Lower leg skin (tissue), 3 donors: ENCODE data around the gene LGR6.

ENCODE experiments used
- POLR2A ChIP-seq, 2 donors: fragments of 450-650 bp; IDR thresholded peaks; one replicate each; pipeline ENCODE4 v1.6.1; 2016 to 2017; ENCODE audit warnings: antibody characterized with exemption in 2 of 2, mild to moderate bottlenecking in 1 of 2, moderate library complexity in 1 of 2
- TF ChIP-seq, protein P1 (sequence below), 3 donors: fragments of 450-650 bp; IDR thresholded peaks; one replicate each; pipeline ENCODE4 v1.5.1; 2016; ENCODE audit warnings: antibody characterized with exemption in 3 of 3, mild to moderate bottlenecking in 3 of 3, moderate library complexity in 2 of 3

DNA sequence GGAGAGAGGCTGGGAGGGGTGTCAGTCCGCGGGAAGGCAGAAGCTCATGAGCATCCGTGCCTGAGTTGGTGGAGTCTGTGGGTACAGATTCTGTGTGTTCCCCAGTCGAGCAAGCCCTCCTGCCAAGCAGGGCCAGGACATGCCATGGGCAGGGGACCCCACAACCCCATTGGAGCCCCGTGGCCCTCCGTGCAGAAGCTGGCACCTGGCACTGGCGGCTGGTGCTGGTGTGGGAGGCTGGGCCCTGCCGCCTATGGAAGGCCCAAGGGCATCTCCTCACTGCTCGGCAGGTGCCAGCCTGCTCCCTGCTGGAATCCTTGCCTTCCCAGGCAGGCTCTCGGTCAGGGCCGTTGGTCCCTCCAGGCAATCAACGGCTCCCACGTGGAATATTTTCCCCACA, 74.4 kb downstream of the LGR6 start:
- no peak for TF ChIP-seq POLR2A (IDR thresholded peaks at IDR 0.05)
- TF ChIP-seq, protein P1, sequence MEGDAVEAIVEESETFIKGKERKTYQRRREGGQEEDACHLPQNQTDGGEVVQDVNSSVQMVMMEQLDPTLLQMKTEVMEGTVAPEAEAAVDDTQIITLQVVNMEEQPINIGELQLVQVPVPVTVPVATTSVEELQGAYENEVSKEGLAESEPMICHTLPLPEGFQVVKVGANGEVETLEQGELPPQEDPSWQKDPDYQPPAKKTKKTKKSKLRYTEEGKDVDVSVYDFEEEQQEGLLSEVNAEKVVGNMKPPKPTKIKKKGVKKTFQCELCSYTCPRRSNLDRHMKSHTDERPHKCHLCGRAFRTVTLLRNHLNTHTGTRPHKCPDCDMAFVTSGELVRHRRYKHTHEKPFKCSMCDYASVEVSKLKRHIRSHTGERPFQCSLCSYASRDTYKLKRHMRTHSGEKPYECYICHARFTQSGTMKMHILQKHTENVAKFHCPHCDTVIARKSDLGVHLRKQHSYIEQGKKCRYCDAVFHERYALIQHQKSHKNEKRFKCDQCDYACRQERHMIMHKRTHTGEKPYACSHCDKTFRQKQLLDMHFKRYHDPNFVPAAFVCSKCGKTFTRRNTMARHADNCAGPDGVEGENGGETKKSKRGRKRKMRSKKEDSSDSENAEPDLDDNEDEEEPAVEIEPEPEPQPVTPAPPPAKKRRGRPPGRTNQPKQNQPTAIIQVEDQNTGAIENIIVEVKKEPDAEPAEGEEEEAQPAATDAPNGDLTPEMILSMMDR (IDR thresholded peaks at IDR 0.05), result no peak
